Stimulated activated CD4-positive, alpha-beta T cell treated with anti-CD3 and anti-CD28 coated beads, TNF-alpha, amount 100 ng/mL, for 48 hours (primary cell): ENCODE measurements around the gene NFATC2IP.
"Not testable (repeated sequence)": the region's sequence is repeated elsewhere in the genome, so short reads cannot be mapped to it uniquely, and the experiment has no call there.

Experiments
- DNase-seq, 3 donors: peaks; one replicate each; pipeline ENCODE4 v3.0.0-alpha.2; 2020; ENCODE audit warnings: low read depth in 3 of 3

Gene NFATC2IP

GRCh38 chr16:28991687-28992086 lies 41.0 kb downstream of the NFATC2IP start:
- DNase-seq: no peak

- no peak for DNase-seq
Observed at GRCh38 chr16:28992496-28992895, 41.8 kb downstream of the NFATC2IP start.

- DNase-seq: no peak
Observed at GRCh38 chr16:28998837-28999236, 48.1 kb downstream of the NFATC2IP start.

- no peak for DNase-seq
Observed at GRCh38 chr16:28999577-28999976, 48.8 kb downstream of the NFATC2IP start.

- no peak for DNase-seq
Observed at GRCh38 chr16:29000019-29000418, 49.3 kb downstream of the NFATC2IP start.

- DNase-seq: not testable (repeated sequence)
Observed at GRCh38 chr16:29004496-29005139, 53.9 kb downstream of the NFATC2IP start.

- DNase-seq: peak; percentile 54 to 74 (median 71)
Observed at GRCh38 chr16:29007730-29008593, 57.2 kb downstream of the NFATC2IP start.

GRCh38 chr16:29009050-29009837 lies 58.5 kb downstream of the NFATC2IP start:
- no peak for DNase-seq

GRCh38 chr16:29009838-29010166 lies 59.1 kb downstream of the NFATC2IP start:
- DNase-seq: no peak

GRCh38 chr16:29011112-29011511 lies 60.4 kb downstream of the NFATC2IP start:
- no peak for DNase-seq

- DNase-seq: no peak
Observed at GRCh38 chr16:29011851-29012250, 61.1 kb downstream of the NFATC2IP start.

GRCh38 chr16:29012913-29013553 lies 62.3 kb downstream of the NFATC2IP start:
- no peak for DNase-seq

GRCh38 chr16:29014561-29015069 lies 63.9 kb downstream of the NFATC2IP start:
- no peak for DNase-seq
